Kidney tubule cell (primary cell): ENCODE data around the gene MAGOHB.
"Not testable (repeated sequence)": the region's sequence is repeated elsewhere in the genome, so short reads cannot be mapped to it uniquely, and the experiment has no call there.

Experiments used
- DNase-seq: peaks from one replicate; pipeline ENCODE4 v3.0.0-alpha.2; 2018; ENCODE audit warnings: low spot score

MAGOHB gene

DNA sequence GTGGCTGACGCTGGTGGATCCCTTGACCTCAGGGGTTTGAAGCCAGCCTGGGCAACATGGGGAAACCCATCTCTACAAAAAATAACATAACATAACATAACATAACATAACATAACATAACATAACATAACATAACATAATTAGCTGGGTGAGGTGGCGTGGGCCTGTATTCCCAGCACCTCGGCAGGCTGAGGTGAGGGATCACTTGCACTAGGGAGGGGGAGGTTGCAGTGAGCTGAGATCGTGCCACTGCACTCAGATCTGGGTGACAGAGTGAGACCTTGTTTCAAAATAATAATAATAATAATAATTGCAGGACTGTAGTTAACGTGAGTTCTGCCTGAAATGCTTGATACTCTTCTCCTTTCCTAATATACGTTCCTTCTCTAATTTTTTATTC, 1.3 kb downstream of the MAGOHB start:
- DNase-seq, result no peak

DNA sequence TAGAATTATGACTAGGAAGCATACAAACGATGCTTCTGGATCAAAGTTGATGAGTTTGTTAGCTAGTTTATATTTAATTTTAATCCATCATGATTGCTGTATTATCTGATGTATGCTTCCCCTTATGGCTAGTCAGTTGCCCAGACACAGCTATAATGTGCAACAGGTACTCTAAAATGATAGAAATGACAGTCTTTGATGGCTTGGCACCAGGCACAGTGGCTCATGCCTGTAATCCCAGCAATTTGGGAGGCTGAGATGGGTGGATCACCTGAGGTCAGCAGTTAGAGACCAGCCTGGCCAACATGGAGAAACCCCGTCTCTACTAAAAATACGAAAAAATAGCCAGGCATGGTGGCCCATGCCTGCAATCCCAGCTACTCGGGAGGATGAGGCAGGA, 2.2 kb downstream of the MAGOHB start:
- not testable (repeated sequence) for DNase-seq

DNA sequence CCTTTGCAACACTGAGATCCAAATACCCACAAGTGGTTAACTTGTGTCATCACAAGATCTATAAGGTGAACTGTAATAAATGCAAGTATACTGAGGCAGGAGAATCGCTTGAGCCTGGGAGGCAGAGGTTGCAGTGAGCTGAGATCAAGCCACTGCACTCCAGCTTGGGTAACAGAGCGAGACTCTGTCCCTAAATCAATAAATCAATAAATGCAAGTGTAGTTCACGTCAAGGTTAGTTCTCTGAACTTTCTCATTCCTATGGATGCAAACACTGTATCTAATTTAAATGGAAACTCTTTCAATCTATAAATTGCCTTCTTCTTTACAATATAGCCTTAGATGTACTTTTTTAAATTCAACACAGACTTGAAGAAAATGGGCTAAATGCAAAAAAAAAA, 3.2 kb downstream of the MAGOHB start:
- DNase-seq, result no peak

DNA sequence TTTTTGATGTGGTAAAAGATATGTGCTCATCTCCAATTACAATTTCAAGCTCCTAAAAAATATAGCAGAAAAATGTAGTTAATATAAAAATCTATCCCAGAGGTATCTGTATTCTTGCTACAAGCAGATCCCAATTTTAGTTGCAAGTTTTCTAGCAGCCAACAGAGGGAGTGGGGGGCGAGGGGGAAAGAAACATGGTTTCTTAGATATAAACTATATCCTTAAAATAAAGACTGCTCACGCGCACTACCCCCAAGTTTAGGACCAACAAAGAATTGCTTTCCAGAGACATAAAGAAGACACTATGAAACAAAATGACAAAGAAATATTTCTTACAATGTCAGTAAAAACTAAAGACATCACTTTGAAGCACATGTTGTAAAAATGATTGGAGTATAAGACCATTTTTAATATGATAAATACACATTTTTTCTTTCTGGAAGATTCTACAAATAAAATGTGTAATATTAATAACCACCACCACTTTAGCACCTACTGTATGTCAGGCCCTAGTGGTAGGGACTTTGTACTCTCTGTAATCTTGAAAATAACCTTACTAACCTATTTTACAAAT, 5.4 kb downstream of the MAGOHB start:
- DNase-seq, result no peak

DNA sequence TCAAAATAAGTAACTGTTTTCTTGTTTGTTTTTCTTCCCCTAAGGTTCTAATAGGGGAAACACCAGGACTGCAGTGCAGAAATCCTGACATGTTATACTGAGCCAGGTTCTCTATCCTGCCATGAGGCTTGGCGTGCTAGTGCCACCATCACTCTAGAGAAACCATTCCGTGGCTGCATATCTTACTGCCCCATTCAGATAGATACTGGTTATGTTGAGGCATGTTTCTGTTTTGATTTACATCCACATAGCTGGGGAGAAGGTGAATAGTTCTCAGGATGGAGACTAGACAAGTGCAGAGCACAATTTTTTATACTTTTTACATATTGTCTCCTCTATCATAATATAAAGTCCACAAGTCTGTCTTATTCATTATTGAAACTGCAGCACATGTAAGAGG, 11.5 kb downstream of the MAGOHB start:
- no peak for DNase-seq

GRCh38 chr12:10600988-10601387, 12.4 kb downstream of the MAGOHB start:
- no peak for DNase-seq

DNA sequence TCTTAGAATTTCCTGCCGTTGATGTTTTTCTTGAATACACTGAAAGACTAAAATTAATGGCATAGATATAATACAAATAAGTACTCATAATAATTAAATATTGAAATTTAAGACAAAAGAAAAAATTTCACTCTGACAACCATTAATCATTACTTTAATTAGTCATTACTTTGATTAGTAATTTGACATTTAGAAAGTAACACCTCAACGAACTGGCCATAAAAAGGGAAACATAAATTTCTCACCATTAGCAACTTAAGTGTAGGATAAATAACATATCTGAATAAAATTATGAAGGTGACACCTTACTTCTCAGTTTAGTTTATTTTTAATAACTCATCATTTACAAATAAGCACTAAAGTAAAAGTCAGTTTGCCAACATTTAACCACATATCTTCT, 17.5 kb downstream of the MAGOHB start:
- no peak for DNase-seq

DNA sequence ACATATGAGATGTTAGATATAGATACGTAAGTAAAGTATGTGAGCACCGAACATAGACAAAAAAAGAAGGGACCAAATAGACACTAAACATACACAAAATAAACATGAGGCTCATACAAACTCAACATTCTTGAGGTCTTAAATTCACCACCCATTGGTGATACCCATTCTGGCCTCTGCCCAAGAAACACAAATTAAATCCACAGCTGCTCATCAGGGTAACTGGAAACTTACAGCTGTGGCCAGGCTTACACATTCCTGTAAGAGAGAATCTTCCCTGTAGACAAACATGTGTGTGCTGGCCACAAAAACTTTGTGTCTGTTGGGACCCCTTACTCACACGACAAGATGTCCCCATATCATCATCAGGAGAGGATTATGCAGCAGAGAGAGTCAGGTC, 22.4 kb downstream of the MAGOHB start:
- DNase-seq, result no peak

DNA sequence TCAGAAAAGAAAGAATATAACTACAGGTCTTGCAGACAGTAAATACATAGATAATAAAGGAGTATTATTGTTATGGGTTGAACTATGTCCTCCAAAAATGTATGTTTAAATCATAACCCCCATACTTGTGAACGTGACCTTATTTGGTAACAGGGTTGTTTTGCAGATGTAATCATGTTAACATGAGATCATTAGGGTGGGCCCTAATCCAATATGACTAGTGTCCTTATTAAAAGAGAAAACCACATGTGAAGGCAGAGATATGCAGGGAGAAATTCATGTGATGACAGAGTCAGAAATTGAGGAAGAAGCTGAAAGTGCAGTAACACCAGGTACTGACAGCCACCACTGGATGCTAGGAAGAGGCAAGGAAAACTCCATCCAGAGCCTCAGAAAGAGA, 29.0 kb downstream of the MAGOHB start:
- DNase-seq, result no peak

- no peak for DNase-seq
Measured at GRCh38 chr12:10582704-10583103, 30.7 kb downstream of the MAGOHB start.

- not testable (repeated sequence) for DNase-seq
Measured at GRCh38 chr12:10582133-10582532, 31.3 kb downstream of the MAGOHB start.

GRCh38 chr12:10574307-10574706, 39.1 kb downstream of the MAGOHB start:
- no peak for DNase-seq

- peak; percentile 65 for DNase-seq
Measured at GRCh38 chr12:10572021-10572490, 41.4 kb downstream of the MAGOHB start.

GRCh38 chr12:10571141-10571540, 42.3 kb downstream of the MAGOHB start:
- DNase-seq, result no peak

GRCh38 chr12:10567813-10568212, 45.6 kb downstream of the MAGOHB start:
- DNase-seq, result no peak

DNA sequence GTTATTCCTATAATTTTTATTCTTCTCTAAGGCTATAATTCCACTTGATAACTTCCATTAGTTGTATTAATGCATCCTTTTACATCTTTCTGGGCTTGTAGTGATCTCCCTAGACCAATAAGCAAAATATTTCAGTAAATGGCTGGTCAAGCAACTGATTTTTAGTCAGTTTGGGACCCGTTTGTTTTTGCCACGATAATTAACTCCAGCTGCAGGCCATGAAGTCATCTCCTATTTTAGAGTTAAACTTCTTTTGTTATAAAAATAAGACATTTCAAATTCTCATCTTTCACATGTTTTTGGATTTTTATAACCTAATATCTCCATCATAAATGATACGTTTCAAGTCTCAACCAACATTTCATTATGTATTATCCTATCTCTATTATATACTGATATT, 49.4 kb downstream of the MAGOHB start:
- no peak for DNase-seq

- no peak for DNase-seq
Measured at GRCh38 chr12:10563002-10563401, 50.4 kb downstream of the MAGOHB start.

DNA sequence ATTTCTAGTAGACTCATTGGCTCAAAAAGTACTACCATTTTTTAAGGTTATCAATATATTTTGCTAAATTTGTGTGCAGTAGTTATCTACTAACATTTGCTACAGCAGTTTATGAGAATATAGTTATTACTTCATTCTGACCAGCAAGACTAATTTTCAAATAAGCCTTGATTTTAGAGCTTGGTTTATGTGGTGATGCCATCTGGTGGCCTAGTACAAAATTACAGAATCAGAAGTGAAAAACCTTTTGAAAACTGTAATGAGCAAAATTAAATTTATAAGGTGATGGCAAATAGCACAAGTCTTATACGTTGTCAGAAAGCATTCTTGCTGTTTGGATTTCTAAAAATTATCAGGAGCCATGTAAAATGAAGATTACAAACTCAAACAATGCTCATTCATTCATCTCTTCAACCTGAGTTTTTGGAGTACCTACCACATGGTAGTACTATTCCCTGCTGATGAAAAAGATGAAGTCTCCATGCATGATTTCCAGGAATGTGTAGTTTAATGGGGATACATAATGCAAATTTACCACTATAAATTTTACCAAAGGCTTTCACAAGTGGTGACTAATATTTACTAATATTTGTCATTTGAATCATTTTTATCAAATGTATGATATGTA, 51.0 kb downstream of the MAGOHB start:
- DNase-seq, result peak; percentile 43

DNA sequence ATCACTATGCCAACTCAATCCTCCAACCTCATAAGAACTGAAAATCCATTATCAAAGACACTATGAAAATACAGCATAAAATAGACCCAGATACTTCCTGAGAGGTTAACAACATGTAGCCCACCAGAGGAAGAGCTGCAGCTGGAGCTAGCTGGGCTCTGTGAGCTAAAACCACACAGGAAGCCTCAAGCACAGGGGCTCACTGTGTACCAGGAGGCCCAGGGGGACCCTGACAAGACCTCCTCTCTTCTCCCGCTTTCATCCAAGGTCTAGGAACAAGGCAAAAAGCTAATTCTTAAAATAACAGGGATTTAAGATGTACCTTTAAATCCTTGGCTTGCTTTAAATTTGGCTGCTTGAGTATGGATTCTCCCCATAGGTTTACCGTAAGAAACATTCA, 54.2 kb downstream of the MAGOHB start:
- DNase-seq, result no peak

GRCh38 chr12:10558789-10559188, 54.6 kb downstream of the MAGOHB start:
- no peak for DNase-seq

DNA sequence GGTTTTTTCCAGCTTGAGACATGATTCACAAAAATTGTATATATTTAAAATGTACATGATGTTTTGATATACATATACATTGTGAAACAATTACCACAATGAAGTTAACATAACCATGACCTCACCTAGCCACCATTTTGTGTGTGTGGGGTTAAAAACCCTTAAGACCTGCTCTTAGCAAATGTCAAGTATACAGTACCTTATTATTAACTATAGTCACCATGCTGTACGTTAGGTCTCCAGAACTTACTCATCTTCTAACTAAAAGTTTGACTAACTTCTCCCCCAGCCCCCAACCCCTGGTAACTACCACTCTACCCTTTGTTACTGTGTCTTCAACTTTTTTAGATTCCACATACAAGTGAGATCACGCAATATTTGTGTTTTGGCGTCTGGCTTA, 55.1 kb downstream of the MAGOHB start:
- no peak for DNase-seq

DNA sequence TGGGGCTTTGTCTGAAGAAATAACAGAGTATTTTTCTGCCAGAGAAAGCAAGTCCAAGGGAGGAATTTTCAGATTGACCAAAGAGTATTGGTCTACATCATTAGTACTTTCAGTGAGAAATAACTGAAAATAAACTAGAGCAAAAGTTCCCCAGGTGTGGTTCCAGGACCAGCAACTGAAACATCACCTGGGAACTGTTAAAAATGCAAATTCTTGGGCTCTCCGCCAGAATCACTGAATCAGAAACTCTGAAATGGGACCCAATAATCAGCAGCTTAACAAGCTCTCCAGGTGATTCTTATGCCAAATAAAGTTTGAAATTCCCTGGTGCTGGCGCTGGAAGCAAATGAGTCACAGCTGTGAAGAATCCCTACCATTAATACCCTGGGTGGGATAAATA, 55.6 kb downstream of the MAGOHB start:
- peak; percentile 24 for DNase-seq

- DNase-seq, result no peak
Measured at GRCh38 chr12:10557329-10557728, 56.1 kb downstream of the MAGOHB start.
